Fibroblast of villous mesenchyme (primary cell): ENCODE results near the gene TFB1M. TPM values are rescaled to one million over a fixed set of nuclear protein-coding genes. Genes with fewer than 3 reads are reported as not detected.
A peak's percentile ranks its signal among the peaks of the same experiment; 100 is the strongest.

Experiments used
- DNase-seq: peaks from one replicate; pipeline ENCODE4 v3.0.0-alpha.2; 2010; ENCODE audit warnings: low read depth
- H3K4me3 ChIP-seq: 2 replicates; pipeline ENCODE4 v1.5.1; 2011; ENCODE audit warnings: low read depth, mild to moderate bottlenecking, low read length
- total RNA-seq: library from RNA; depleted of rRNA; stranded (reverse); fragments of >200 nt; gene quantifications from 2 replicates; pipeline ENCODE4 v1.2.3, GENCODE V29; 2012
- TF ChIP-seq, protein P1 (sequence below): IDR thresholded peaks from 2 replicates; pipeline ENCODE4 v1.5.1; 2012; ENCODE audit warnings: low read depth, mild to moderate bottlenecking, low read length; ENCODE audit not compliant: insufficient read depth

Gene TFB1M
- total RNA-seq, 1 donor: 29.8 TPM

DNA sequence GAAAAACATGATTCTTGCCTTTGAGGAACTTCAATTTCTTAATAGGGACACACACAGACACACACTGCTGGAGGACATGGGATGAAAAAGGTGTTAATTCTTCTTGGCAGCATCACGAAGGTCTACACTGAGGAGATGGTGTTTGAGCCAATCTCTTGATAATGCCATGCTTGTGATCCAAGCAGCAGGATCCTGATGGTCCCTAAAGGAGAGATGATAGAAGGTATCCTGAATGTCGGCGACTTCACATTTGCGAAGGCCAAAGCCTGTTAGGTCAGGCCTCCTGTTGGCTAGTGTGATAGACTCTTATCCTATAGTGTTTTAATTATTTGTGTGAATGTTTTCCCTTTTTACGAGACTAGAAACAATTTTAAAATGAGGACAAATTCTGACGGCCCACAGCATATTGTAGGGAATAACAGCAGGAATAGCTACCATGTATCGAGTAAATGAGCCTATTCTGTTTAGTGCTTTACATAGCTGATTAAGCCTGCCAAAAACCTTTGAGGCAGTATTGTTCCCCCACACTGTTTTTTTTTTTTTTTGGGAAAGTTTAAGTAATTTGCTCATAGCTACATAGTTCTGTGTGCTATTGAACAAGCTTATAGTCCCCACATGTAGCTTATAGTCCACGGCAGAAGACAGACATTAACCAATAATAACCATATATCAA is 15.3 kb upstream of the TFB1M start:
- TF ChIP-seq, protein P1, sequence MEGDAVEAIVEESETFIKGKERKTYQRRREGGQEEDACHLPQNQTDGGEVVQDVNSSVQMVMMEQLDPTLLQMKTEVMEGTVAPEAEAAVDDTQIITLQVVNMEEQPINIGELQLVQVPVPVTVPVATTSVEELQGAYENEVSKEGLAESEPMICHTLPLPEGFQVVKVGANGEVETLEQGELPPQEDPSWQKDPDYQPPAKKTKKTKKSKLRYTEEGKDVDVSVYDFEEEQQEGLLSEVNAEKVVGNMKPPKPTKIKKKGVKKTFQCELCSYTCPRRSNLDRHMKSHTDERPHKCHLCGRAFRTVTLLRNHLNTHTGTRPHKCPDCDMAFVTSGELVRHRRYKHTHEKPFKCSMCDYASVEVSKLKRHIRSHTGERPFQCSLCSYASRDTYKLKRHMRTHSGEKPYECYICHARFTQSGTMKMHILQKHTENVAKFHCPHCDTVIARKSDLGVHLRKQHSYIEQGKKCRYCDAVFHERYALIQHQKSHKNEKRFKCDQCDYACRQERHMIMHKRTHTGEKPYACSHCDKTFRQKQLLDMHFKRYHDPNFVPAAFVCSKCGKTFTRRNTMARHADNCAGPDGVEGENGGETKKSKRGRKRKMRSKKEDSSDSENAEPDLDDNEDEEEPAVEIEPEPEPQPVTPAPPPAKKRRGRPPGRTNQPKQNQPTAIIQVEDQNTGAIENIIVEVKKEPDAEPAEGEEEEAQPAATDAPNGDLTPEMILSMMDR: no peak
- DNase-seq: no peak
- H3K4me3 ChIP-seq: no peak overlapping the region

- DNase-seq: no peak
- no peak overlapping the region for H3K4me3 ChIP-seq
- TF ChIP-seq, protein P1: no peak
Observed at GRCh38 chr6:155328539-155329459, 14.5 kb upstream of the TFB1M start.

GRCh38 chr6:155328074-155328538 is 13.8 kb upstream of the TFB1M start:
- TF ChIP-seq, protein P1: no peak
- no peak overlapping the region for H3K4me3 ChIP-seq
- DNase-seq: no peak

GRCh38 chr6:155327326-155328073 is 13.2 kb upstream of the TFB1M start:
- TF ChIP-seq, protein P1: peak; percentile 71
- H3K4me3 ChIP-seq: no peak overlapping the region
- DNase-seq: peak; percentile 84

- no peak for DNase-seq
- H3K4me3 ChIP-seq: no peak overlapping the region
- TF ChIP-seq, protein P1: no peak
Observed at GRCh38 chr6:155325700-155326516, 11.6 kb upstream of the TFB1M start.

- TF ChIP-seq, protein P1: no peak
- no peak overlapping the region for H3K4me3 ChIP-seq
- DNase-seq: no peak
Observed at GRCh38 chr6:155324993-155325392, 10.7 kb upstream of the TFB1M start.
